IMR-90 (cell line): ENCODE results near the gene ZNF841. TPM values are rescaled to one million over a fixed set of nuclear protein-coding genes. Genes with fewer than 3 reads are reported as not detected.

Experiments
- ATAC-seq: fragments of 200-7000 bp; cut with Tn5 transposase; 2 replicates; pipeline ENCODE4 v1.9.1; 2020; ENCODE audit warnings: low read depth, mild to moderate bottlenecking, moderate library complexity
- BruUV-seq: library from RNA; stranded (reverse); fragments of 400-500 nt; replicated peaks from 2 replicates; lab custom pipeline; 2021; lab: Mats Ljungman, UMichigan
- CTCF ChIA-PET: fragments of 300-600 bp; formaldehyde crosslinking; extraction: SDS; loops from one replicate; lab custom pipeline; 2021; ENCODE audit warnings: antibody characterized with exemption; lab: Yijun Ruan, JAX
- POLR2A ChIA-PET: fragments of 300-600 bp; sonication (Branson Sonifier 250); formaldehyde crosslinking; loops from one replicate; lab custom pipeline; 2022; ENCODE audit warnings: antibody characterized with exemption; ENCODE audit not compliant: unreplicated experiment; lab: Charles Lee
- DNase-seq: peaks from one replicate; pipeline ENCODE4 v3.0.0; 2013
- H2AFZ ChIP-seq: replicated peaks from 2 replicates; pipeline ENCODE3; 2013; ENCODE audit warnings: low read length, mild to moderate bottlenecking; ENCODE audit not compliant: poor library complexity
- H2AK5ac ChIP-seq: 2 replicates; pipeline ENCODE4 v1.6.1; 2013; ENCODE audit warnings: low read depth, low read length, inconsistent platforms
- H2AK9ac ChIP-seq: replicated peaks from 2 replicates; pipeline ENCODE3; 2013; ENCODE audit warnings: mild to moderate bottlenecking, low read depth, low read length, moderate library complexity; ENCODE audit not compliant: poor library complexity
- H2BK120ac ChIP-seq: 2 replicates; pipeline ENCODE4 v1.6.1; 2013; ENCODE audit warnings: low read depth, low read length, inconsistent platforms
- H2BK15ac ChIP-seq: 3 replicates; pipeline ENCODE4 v1.6.1; 2013; ENCODE audit warnings: low read depth, low read length, inconsistent platforms
- H2BK20ac ChIP-seq: 2 replicates; pipeline ENCODE4 v1.6.1; 2013; ENCODE audit warnings: low read depth, mild to moderate bottlenecking, inconsistent platforms, low read length, moderate library complexity
- H2BK5ac ChIP-seq: 2 replicates; pipeline ENCODE4 v1.6.1; 2013; ENCODE audit warnings: mild to moderate bottlenecking, low read depth, low read length, inconsistent platforms; ENCODE audit not compliant: poor library complexity, severe bottlenecking
- H3K14ac ChIP-seq: replicated peaks from 2 replicates; pipeline ENCODE4 v1.6.1; 2013; ENCODE audit warnings: low read depth, low read length, inconsistent platforms
- H3K18ac ChIP-seq: 2 replicates; pipeline ENCODE4 v1.6.1; 2013; ENCODE audit warnings: low read depth, low read length, control low read depth
- H3K23ac ChIP-seq: 2 replicates; pipeline ENCODE4 v1.6.1; 2013; ENCODE audit warnings: low read depth, low read length, inconsistent platforms
- H3K27ac ChIP-seq: 2 replicates; pipeline ENCODE4 v1.5.1; 2013; ENCODE audit warnings: mild to moderate bottlenecking, control low read depth, low read length; ENCODE audit not compliant: insufficient read depth
- H3K27me3 ChIP-seq: 2 replicates; pipeline ENCODE4 v1.6.1; 2013; ENCODE audit warnings: low read length; ENCODE audit not compliant: control insufficient read depth, insufficient read depth
- H3K36me3 ChIP-seq: 2 replicates; pipeline ENCODE4 v1.6.1; 2013; ENCODE audit warnings: low read length, mixed read lengths; ENCODE audit not compliant: control insufficient read depth, insufficient read depth
- H3K4ac ChIP-seq: 2 replicates; pipeline ENCODE4 v1.6.1; 2013; ENCODE audit warnings: low read depth, low read length, inconsistent platforms
- H3K4me1 ChIP-seq: 2 replicates; pipeline ENCODE4 v1.6.1; 2013; ENCODE audit warnings: low read length, mixed read lengths; ENCODE audit not compliant: control insufficient read depth, insufficient read depth
- H3K4me2 ChIP-seq: 2 replicates; pipeline ENCODE4 v1.6.1; 2013; ENCODE audit warnings: low read depth, mild to moderate bottlenecking, control low read depth, low read length, moderate library complexity
- H3K4me3 ChIP-seq: 2 replicates; pipeline ENCODE4 v1.5.1; 2013; ENCODE audit warnings: low read depth, mild to moderate bottlenecking, control low read depth, low read length, moderate library complexity; ENCODE audit not compliant: insufficient read depth
- H3K56ac ChIP-seq: 2 replicates; pipeline ENCODE4 v1.6.1; 2013; ENCODE audit warnings: low read length, inconsistent platforms; ENCODE audit not compliant: insufficient read depth; ENCODE audit errors: extremely low read depth
- H3K79me1 ChIP-seq, 2 experiments: 2 replicates each; pipeline ENCODE4 v1.6.1; 2013; ENCODE audit warnings: low read length in 2 of 2, inconsistent platforms in 1 of 2, low read depth in 1 of 2
- H3K9ac ChIP-seq: 2 replicates; pipeline ENCODE4 v1.6.1; 2013; ENCODE audit warnings: low read depth, low read length, control low read depth
- H3K9me1 ChIP-seq: 2 replicates; pipeline ENCODE4 v1.6.1; 2013; ENCODE audit warnings: low read length, inconsistent platforms; ENCODE audit not compliant: insufficient read depth
- H3K9me3 ChIP-seq: 2 replicates; pipeline ENCODE4 v1.6.1; 2013; ENCODE audit warnings: low read length; ENCODE audit not compliant: control insufficient read depth, insufficient read depth
- H4K20me1 ChIP-seq: 2 replicates; pipeline ENCODE4 v1.6.1; 2013; ENCODE audit warnings: low read length, inconsistent platforms; ENCODE audit not compliant: insufficient read depth
- H4K5ac ChIP-seq: 2 replicates; pipeline ENCODE4 v1.6.1; 2013; ENCODE audit warnings: mild to moderate bottlenecking, low read depth, low read length, control low read depth
- H4K8ac ChIP-seq, 2 experiments: 2 replicates each; pipeline ENCODE4 v1.6.1; 2013; ENCODE audit warnings: low read depth in 2 of 2, low read length in 2 of 2, control low read depth in 1 of 2, inconsistent platforms in 1 of 2
- H4K91ac ChIP-seq: 2 replicates; pipeline ENCODE4 v1.6.1; 2013; ENCODE audit warnings: low read depth, low read length, inconsistent platforms; ENCODE audit not compliant: insufficient read depth
- BHLHE40 ChIP-seq: fragments of 150-350 bp; IDR thresholded peaks from 2 replicates; pipeline ENCODE4 v1.6.1; 2016; ENCODE audit warnings: mild to moderate bottlenecking, low read depth, low read length
- CEBPB ChIP-seq: IDR thresholded peaks from 2 replicates; pipeline ENCODE4 v1.6.1; 2012; ENCODE audit warnings: low read depth, low read length, improper control_type of control experiment
- CHD1 ChIP-seq: IDR thresholded peaks from 2 replicates; pipeline ENCODE4 v1.6.1; 2012; ENCODE audit warnings: low read depth, low read length, improper control_type of control experiment
- FOS ChIP-seq: fragments of 150-350 bp; IDR thresholded peaks from 2 replicates; pipeline ENCODE4 v1.6.1; 2016; ENCODE audit warnings: low read depth, low read length
- MAFK ChIP-seq: IDR thresholded peaks from 2 replicates; pipeline ENCODE4 v1.6.1; 2012; ENCODE audit warnings: low read depth, low read length, improper control_type of control experiment
- MAZ ChIP-seq: IDR thresholded peaks from 2 replicates; pipeline ENCODE4 v1.6.1; 2012; ENCODE audit warnings: low read depth, mild to moderate bottlenecking, low read length, improper control_type of control experiment, moderate library complexity, borderline replicate concordance
- NFE2L2 ChIP-seq: fragments of 150-350 bp; IDR thresholded peaks from 2 replicates; pipeline ENCODE4 v1.6.1; 2016; ENCODE audit warnings: low read depth, mild to moderate bottlenecking, low read length
- POLR2A ChIP-seq: IDR thresholded peaks from 2 replicates; pipeline ENCODE4 v1.6.1; 2012; ENCODE audit warnings: mild to moderate bottlenecking, low read depth, low read length
- RAD21 ChIP-seq: IDR thresholded peaks from 2 replicates; pipeline ENCODE4 v1.6.1; 2012; ENCODE audit warnings: low read length, improper control_type of control experiment
- RCOR1 ChIP-seq: IDR thresholded peaks from 2 replicates; pipeline ENCODE4 v1.6.1; 2012; ENCODE audit warnings: mild to moderate bottlenecking, low read length, improper control_type of control experiment; ENCODE audit not compliant: insufficient replicate concordance
- RFX5 ChIP-seq: IDR thresholded peaks from 2 replicates; pipeline ENCODE4 v1.8.0; 2012; ENCODE audit warnings: low read depth, mild to moderate bottlenecking, low read length, moderate library complexity
- SMC3 ChIP-seq: fragments of 150-350 bp; IDR thresholded peaks from 2 replicates; pipeline ENCODE4 v1.6.1; 2016; ENCODE audit warnings: low read depth, mild to moderate bottlenecking, antibody characterized with exemption, low read length, moderate library complexity
- USF2 ChIP-seq: fragments of 150-350 bp; IDR thresholded peaks from 2 replicates; pipeline ENCODE4 v1.6.1; 2017; ENCODE audit warnings: mild to moderate bottlenecking, antibody characterized with exemption, low read length, low read depth
- WGBS, 2 experiments: methylation state at CpG; one replicate each; pipeline versions ENCODE4 v1.1.5 to v1.1.7; 2013; ENCODE audit warnings: missing lambda C conversion rate in 2 of 2; ENCODE audit not compliant: insufficient read length in 1 of 2; ENCODE audit errors: extremely low coverage in 2 of 2; 5-methylcytosine and 5-hydroxymethylcytosine counted together
- dilution Hi-C: fragments of 300-500 bp; cut with HindIII; formaldehyde crosslinking; loops from one replicate; pipeline ENCODE4 v1.14.3; 2018; ENCODE audit warnings: low sequenced_read_pairs; ENCODE audit not compliant: unreplicated experiment
- in situ Hi-C: fragments of 300-500 bp; cut with MboI; formaldehyde crosslinking; loops from 3 replicates; pipeline ENCODE4 v1.14.3; 2019; ENCODE audit warnings: low sequenced_read_pairs, inconsistent platforms, mixed read lengths
- intact Hi-C: fragments of 100-400 bp; cut with micrococcal nuclease; formaldehyde crosslinking; loops from 2 replicates; pipeline ENCODE4 v1.10.0; 2022
- polyA plus RNA-seq, 3 experiments: library from polyadenylated mRNA; depleted of rRNA; stranded (reverse); fragments of >200 nt; gene quantifications; 2 replicates each; pipeline ENCODE4 v1.2.3, GENCODE V29; 2012; ENCODE audit warnings: low replicate concordance in 1 of 3
- total RNA-seq: library from RNA; depleted of rRNA; stranded (reverse); fragments of >200 nt; gene quantifications from 2 replicates; pipeline ENCODE4 v1.2.3, GENCODE V29; 2012
- TF ChIP-seq, protein P1 (sequence below): fragments of 150-350 bp; IDR thresholded peaks from 2 replicates; pipeline ENCODE4 v1.6.1; 2016; ENCODE audit warnings: low read depth, mild to moderate bottlenecking, low read length, moderate library complexity, borderline replicate concordance
- TF ChIP-seq, protein P2 (sequence below): conservative IDR thresholded peaks from 2 replicates; pipeline ENCODE4 v1.5.1; 2012; ENCODE audit warnings: mild to moderate bottlenecking, low read depth, low read length, improper control_type of control experiment

The ZNF841 gene
- total and polyA plus RNA-seq, 2 of the 4 experiments (the other 2 are of a cell fraction): 8.5 to 28.9 TPM

- Histone ChIP-seq H3K14ac (no peak overlapping the region), H3K9me3 (peaks cover 83% of the 10 kb centered on the region), H3K18ac (no peak overlapping the region), H3K27me3 (no peaks in the 10 kb centered on the region), H3K4ac (no peak overlapping the region), H3K4me1 (no peaks in the 10 kb centered on the region), H2AFZ (no peak overlapping the region), H2BK20ac (no peak overlapping the region), H3K36me3 (peaks cover 37% of the 10 kb centered on the region), H4K5ac (no peak overlapping the region), H3K23ac (no peak overlapping the region), H2BK15ac (no peak overlapping the region), H2AK5ac (no peak overlapping the region), H3K27ac (no peak overlapping the region), H2AK9ac (no peak overlapping the region), H4K20me1 (no peaks in the 10 kb centered on the region), H3K4me2 (no peak overlapping the region), H3K4me3 (no peak overlapping the region), H3K56ac (no peak overlapping the region), H3K79me1 (peaks cover 0 to 3% of the 10 kb centered on the region in 2 experiments; a peak in 1 of 4 replicates), H2BK120ac (no peak overlapping the region), H4K8ac (no peak overlapping the region), H4K91ac (no peak overlapping the region), H3K9ac (no peak overlapping the region), H2BK5ac (no peak overlapping the region), H3K9me1 (no peaks in the 10 kb centered on the region)
- TF ChIP-seq, protein P1, sequence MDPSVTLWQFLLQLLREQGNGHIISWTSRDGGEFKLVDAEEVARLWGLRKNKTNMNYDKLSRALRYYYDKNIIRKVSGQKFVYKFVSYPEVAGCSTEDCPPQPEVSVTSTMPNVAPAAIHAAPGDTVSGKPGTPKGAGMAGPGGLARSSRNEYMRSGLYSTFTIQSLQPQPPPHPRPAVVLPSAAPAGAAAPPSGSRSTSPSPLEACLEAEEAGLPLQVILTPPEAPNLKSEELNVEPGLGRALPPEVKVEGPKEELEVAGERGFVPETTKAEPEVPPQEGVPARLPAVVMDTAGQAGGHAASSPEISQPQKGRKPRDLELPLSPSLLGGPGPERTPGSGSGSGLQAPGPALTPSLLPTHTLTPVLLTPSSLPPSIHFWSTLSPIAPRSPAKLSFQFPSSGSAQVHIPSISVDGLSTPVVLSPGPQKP: no peak
- TF ChIP-seq, protein P2, sequence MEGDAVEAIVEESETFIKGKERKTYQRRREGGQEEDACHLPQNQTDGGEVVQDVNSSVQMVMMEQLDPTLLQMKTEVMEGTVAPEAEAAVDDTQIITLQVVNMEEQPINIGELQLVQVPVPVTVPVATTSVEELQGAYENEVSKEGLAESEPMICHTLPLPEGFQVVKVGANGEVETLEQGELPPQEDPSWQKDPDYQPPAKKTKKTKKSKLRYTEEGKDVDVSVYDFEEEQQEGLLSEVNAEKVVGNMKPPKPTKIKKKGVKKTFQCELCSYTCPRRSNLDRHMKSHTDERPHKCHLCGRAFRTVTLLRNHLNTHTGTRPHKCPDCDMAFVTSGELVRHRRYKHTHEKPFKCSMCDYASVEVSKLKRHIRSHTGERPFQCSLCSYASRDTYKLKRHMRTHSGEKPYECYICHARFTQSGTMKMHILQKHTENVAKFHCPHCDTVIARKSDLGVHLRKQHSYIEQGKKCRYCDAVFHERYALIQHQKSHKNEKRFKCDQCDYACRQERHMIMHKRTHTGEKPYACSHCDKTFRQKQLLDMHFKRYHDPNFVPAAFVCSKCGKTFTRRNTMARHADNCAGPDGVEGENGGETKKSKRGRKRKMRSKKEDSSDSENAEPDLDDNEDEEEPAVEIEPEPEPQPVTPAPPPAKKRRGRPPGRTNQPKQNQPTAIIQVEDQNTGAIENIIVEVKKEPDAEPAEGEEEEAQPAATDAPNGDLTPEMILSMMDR: no peak
- TF ChIP-seq RCOR1 (no peak), CEBPB (no peak), RFX5 (no peak), POLR2A (no peak), BHLHE40 (no peak), FOS (no peak), RAD21 (no peak), MAZ (no peak), SMC3 (no peak), NFE2L2 (no peak), CHD1 (no peak), USF2 (no peak), MAFK (no peak)
- in situ Hi-C loops: no loop called here
- ATAC-seq (no peak), DNase-seq (no peak)
- no TSS peak for BruUV-seq
- POLR2A ChIA-PET: no interaction called here
- CTCF ChIA-PET: no interaction called here
- 88% methylated on average over 4 of the region's 12 CpGs; no CpG with 5 or more reads in 1 of the 2 experiments for WGBS, 2 experiments
- intact Hi-C loops: no loop called here
- dilution Hi-C loops: no loop called here
Measured at GRCh38 chr19:52115526-52116053, 20.0 kb upstream of the ZNF841 start.
